CD14-positive monocyte (primary cell): ENCODE results near the gene MYL1. TPM values are rescaled to one million over a fixed set of nuclear protein-coding genes. Genes with fewer than 3 reads are reported as not detected.

ENCODE experiments used
- DNase-seq, 3 donors: peaks; one replicate each; pipeline ENCODE4 v3.0.0-alpha.2; 2011 to 2022
- H2AFZ ChIP-seq: 2 replicates; pipeline ENCODE4 v1.6.0; 2012; ENCODE audit warnings: mild to moderate bottlenecking, low read depth, low read length, inconsistent platforms; ENCODE audit not compliant: insufficient read depth, poor library complexity, severe bottlenecking
- H3K27ac ChIP-seq, 2 donors: 1 replicate in 1 of 2; 2 replicates in 1 of 2; pipeline ENCODE4 v1.5.1; 2012 to 2013; ENCODE audit warnings: low read length in 2 of 2, control low read depth in 1 of 2, inconsistent platforms in 1 of 2, low read depth in 1 of 2, mild to moderate bottlenecking in 1 of 2
- H3K27me3 ChIP-seq, 2 donors: one replicate each; pipeline versions ENCODE4 v1.6.0 to v1.6.1; 2011 to 2013; ENCODE audit warnings: low read length in 2 of 2; ENCODE audit not compliant: control insufficient read depth in 2 of 2, insufficient read depth in 2 of 2
- H3K36me3 ChIP-seq, 2 donors: replicated peaks in 1 of 2; 1 replicate in 1 of 2; 2 replicates in 1 of 2; pipeline versions ENCODE4 v1.5.1 to v1.6.1; 2012 to 2013; ENCODE audit warnings: low read length in 2 of 2, control low read depth in 1 of 2, inconsistent platforms in 1 of 2, mild to moderate bottlenecking in 1 of 2; ENCODE audit not compliant: insufficient read depth in 2 of 2, control insufficient read depth in 1 of 2
- H3K4me1 ChIP-seq, 2 donors: 1 replicate in 1 of 2; 2 replicates in 1 of 2; pipeline versions ENCODE4 v1.5.1 to v1.6.1; 2012 to 2013; ENCODE audit warnings: low read length in 2 of 2, control low read depth in 1 of 2, inconsistent platforms in 1 of 2, mild to moderate bottlenecking in 1 of 2, moderate library complexity in 1 of 2; ENCODE audit not compliant: insufficient read depth in 2 of 2, control insufficient read depth in 1 of 2
- H3K4me2 ChIP-seq: replicated peaks from 2 replicates; pipeline ENCODE3; 2012; ENCODE audit warnings: low read length, moderate library complexity, mild to moderate bottlenecking; ENCODE audit not compliant: poor library complexity, severe bottlenecking; ENCODE audit errors: extremely low read depth
- H3K4me3 ChIP-seq, 3 experiments: fragments of 200-600 bp in 1 of 3; sonication (generic) in 1 of 3; replicated peaks in 1 of 3; 1 replicate in 2 of 3; 2 replicates in 1 of 3; pipeline ENCODE4 v1.5.1; 2011 to 2013; ENCODE audit warnings: low read length in 3 of 3, mild to moderate bottlenecking in 3 of 3, control low read depth in 2 of 3, low read depth in 2 of 3, inconsistent platforms in 1 of 3, moderate library complexity in 1 of 3
- H3K79me2 ChIP-seq: 2 replicates; pipeline ENCODE4 v1.6.0; 2012; ENCODE audit warnings: mild to moderate bottlenecking, control low read depth, inconsistent platforms, low read length, moderate library complexity; ENCODE audit not compliant: insufficient read depth
- H3K9ac ChIP-seq: 2 replicates; pipeline ENCODE4 v1.6.0; 2017; ENCODE audit warnings: low read length, mild to moderate bottlenecking; ENCODE audit not compliant: insufficient read depth, poor library complexity, severe bottlenecking
- H3K9me3 ChIP-seq, 2 donors: replicated peaks in 1 of 2; 1 replicate in 1 of 2; 2 replicates in 1 of 2; pipeline versions ENCODE4 v1.5.1 to v1.6.1; 2012 to 2013; ENCODE audit warnings: low read length in 2 of 2, control low read depth in 1 of 2; ENCODE audit not compliant: control insufficient read depth in 1 of 2, insufficient read depth in 1 of 2
- H4K20me1 ChIP-seq: 2 replicates; pipeline ENCODE4 v1.6.0; 2012; ENCODE audit warnings: mild to moderate bottlenecking, low read length, control low read depth, moderate library complexity; ENCODE audit not compliant: insufficient read depth
- H3K27ac Mint-ChIP-seq, 7 donors: one replicate each; pipeline ENCODE4 v1.8.0; 2020; ENCODE audit warnings: mild to moderate bottlenecking in 7 of 7, mixed read lengths in 7 of 7, moderate library complexity in 6 of 7, inconsistent platforms in 2 of 7
- H3K27me3 Mint-ChIP-seq, 3 donors: one replicate each; pipeline ENCODE4 v1.8.0; 2021 to 2022; ENCODE audit warnings: low read depth in 3 of 3, mild to moderate bottlenecking in 3 of 3, mixed read lengths in 3 of 3, moderate library complexity in 3 of 3, inconsistent platforms in 1 of 3
- H3K36me3 Mint-ChIP-seq, 2 donors: one replicate each; pipeline ENCODE4 v1.8.0; 2020; ENCODE audit warnings: mixed read lengths in 2 of 2, inconsistent platforms in 1 of 2, mild to moderate bottlenecking in 1 of 2
- H3K4me1 Mint-ChIP-seq: one replicate; pipeline ENCODE4 v1.8.0; 2020; ENCODE audit warnings: mild to moderate bottlenecking, mixed read lengths
- H3K4me3 Mint-ChIP-seq, 2 donors: one replicate each; pipeline ENCODE4 v1.8.0; 2020; ENCODE audit warnings: mild to moderate bottlenecking in 2 of 2, mixed read lengths in 2 of 2, moderate library complexity in 1 of 2
- H3K9me3 Mint-ChIP-seq, 7 donors: one replicate each; pipeline ENCODE4 v1.8.0; 2020 to 2022; ENCODE audit warnings: mixed read lengths in 7 of 7, mild to moderate bottlenecking in 6 of 7, moderate library complexity in 6 of 7, inconsistent platforms in 2 of 7
- CTCF ChIP-seq: fragments of 200-600 bp; IDR thresholded peaks from one replicate; pipeline ENCODE4 v1.8.0; 2022; ENCODE audit warnings: antibody characterized with exemption, mild to moderate bottlenecking
- WGBS: methylation state at CpG from one replicate; pipeline ENCODE4 v1.1.5; 2013; ENCODE audit warnings: missing lambda C conversion rate; ENCODE audit not compliant: insufficient coverage; 5-methylcytosine and 5-hydroxymethylcytosine counted together
- intact Hi-C, 2 donors: fragments of 100-400 bp; cut with micrococcal nuclease; formaldehyde crosslinking; loops; one replicate each; pipeline versions ENCODE4 v1.15.0 to v1.15.1; 2023
- polyA plus RNA-seq, 3 donors: library from polyadenylated mRNA; depleted of rRNA in 1 of 3; unstranded in 2 of 3; stranded (reverse) in 1 of 3; fragments of 300-500 nt in 2 of 3; fragments of >200 nt in 1 of 3; fragmentation: Illumina TruSeq in 2 of 3; gene quantifications; 1 replicate in 2 of 3; 2 replicates in 1 of 3; pipeline ENCODE4 v1.2.3, GENCODE V29; 2012 to 2021

The MYL1 gene
- polyA plus RNA-seq, 3 donors: not detected

- Mint-ChIP-seq H3K36me3 (no peaks in the 10 kb centered on the region), H3K4me1 (no peaks in the 10 kb centered on the region), H3K27ac (no peak overlapping the region), H3K9me3 (peaks cover 0 to 2% (median 0%) of the 10 kb centered on the region in 7 donors), H3K4me3 (no peak overlapping the region), H3K27me3 (peaks cover 0 to 2% (median under 1%) of the 10 kb centered on the region in 3 donors)
- no peak overlapping the region for H3K4me2 ChIP-seq
- H3K4me3 ChIP-seq: no peak overlapping the region
- H3K9ac ChIP-seq: no peak overlapping the region
- H3K79me2 ChIP-seq: no peaks in the 10 kb centered on the region
- H3K4me1 ChIP-seq: no peaks in the 10 kb centered on the region
- no peaks in the 10 kb centered on the region for H3K9me3 ChIP-seq
- no CpG with 5 or more reads among the region's 1 CpG for WGBS
- intact Hi-C loops: no loop called here
- H3K36me3 ChIP-seq: no peaks in the 10 kb centered on the region
- no peaks in the 10 kb centered on the region for H3K27me3 ChIP-seq
- no peaks in the 10 kb centered on the region for H4K20me1 ChIP-seq
- H2AFZ ChIP-seq: no peak overlapping the region
- no peak for DNase-seq
- no peak for TF ChIP-seq CTCF
- H3K27ac ChIP-seq: no peak overlapping the region
Observed at GRCh38 chr2:210268281-210268680, 46.7 kb downstream of the MYL1 start.

DNA sequence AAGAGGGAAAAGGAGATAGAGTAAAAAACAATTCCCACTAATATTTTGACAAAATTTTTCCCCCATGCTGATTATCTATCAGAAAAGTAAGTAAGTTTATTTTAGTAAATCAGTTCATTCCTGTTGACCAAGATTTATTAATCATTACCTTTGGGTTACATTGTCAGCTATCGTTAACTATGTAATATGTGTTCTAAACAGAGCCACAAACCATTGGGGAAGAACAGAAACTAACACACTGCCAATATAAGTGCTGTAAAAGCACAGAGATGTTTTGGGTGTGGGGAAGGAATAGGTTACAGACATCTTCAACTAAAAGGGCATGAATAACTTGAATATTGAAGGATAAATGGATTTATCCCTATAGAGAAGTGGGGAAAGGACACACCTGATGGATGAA, 47.3 kb downstream of the MYL1 start:
- Histone ChIP-seq H3K4me2 (no peak overlapping the region), H3K9ac (no peak overlapping the region), H3K27ac (no peak overlapping the region), H4K20me1 (no peaks in the 10 kb centered on the region), H3K4me1 (no peaks in the 10 kb centered on the region), H2AFZ (no peak overlapping the region), H3K36me3 (no peaks in the 10 kb centered on the region), H3K79me2 (no peaks in the 10 kb centered on the region), H3K27me3 (no peaks in the 10 kb centered on the region), H3K4me3 (no peak overlapping the region), H3K9me3 (no peaks in the 10 kb centered on the region)
- TF ChIP-seq CTCF: no peak
- DNase-seq: no peak
- peaks cover 0 to 2% (median 1%) of the 10 kb centered on the region in 3 donors for H3K27me3 Mint-ChIP-seq
- no peaks in the 10 kb centered on the region for H3K4me1 Mint-ChIP-seq
- H3K36me3 Mint-ChIP-seq: no peaks in the 10 kb centered on the region
- H3K27ac Mint-ChIP-seq: no peak overlapping the region
- intact Hi-C loops: no loop called here
- H3K4me3 Mint-ChIP-seq: no peak overlapping the region
- no CpG with 5 or more reads among the region's 1 CpG for WGBS
- H3K9me3 Mint-ChIP-seq: peaks cover 0 to 2% (median 0%) of the 10 kb centered on the region in 7 donors
